ENCODE results near the gene ZNF592. TPM values are rescaled to one million over a fixed set of nuclear protein-coding genes. Genes with fewer than 3 reads are reported as not detected.

ZNF592 gene
- polyA plus RNA-seq, 2 of the 4 experiments (the other 2 are of a cell fraction) = 12.4 to 13.9 TPM

DNA sequence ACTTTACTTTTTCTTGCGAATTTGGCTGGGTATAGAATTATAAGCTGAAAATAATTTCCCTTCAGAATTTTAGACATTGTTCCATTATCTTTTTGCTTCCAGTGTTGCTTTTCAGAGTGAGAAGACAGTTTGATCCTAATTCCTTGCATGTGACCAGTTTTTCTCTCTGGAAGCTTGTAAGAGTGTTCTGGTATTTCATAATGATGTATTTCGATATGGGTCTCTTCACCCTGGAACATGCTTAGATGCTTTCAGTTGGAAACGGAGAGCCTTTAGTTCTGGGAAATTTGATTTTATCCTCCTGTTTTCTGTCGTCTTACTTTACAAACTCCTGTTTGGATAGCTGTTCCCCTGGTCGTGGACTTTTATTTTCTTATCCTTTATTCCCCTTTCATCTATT, 82.6 kb downstream of the ZNF592 start:
- CTCF ChIA-PET = interaction anchor here (0.6 to 6.5 kb wide), 7 partner anchors 9 to 233 kb away, joined by 3 to 34 read pairs (median 5); partner anchors contain the start of gene ALPK3
- H3K27ac ChIP-seq = no peak overlapping the region
- H3K4me3 ChIP-seq = no peak overlapping the region
- TF ChIP-seq, protein P1, sequence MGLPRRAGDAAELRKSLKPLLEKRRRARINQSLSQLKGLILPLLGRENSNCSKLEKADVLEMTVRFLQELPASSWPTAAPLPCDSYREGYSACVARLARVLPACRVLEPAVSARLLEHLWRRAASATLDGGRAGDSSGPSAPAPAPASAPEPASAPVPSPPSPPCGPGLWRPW (IDR thresholded peaks at IDR 0.05) = no peak
- TF ChIP-seq MAFK (IDR thresholded peaks at IDR 0.05; ENCODE audit: partially characterized antibody) (no peak), JUNB (IDR thresholded peaks at IDR 0.05) (no peak), KDM5A (IDR thresholded peaks at IDR 0.05) (no peak), HDAC2 (IDR thresholded peaks at IDR 0.05) (no peak), ZC3H11A (IDR thresholded peaks at IDR 0.05) (no peak), HOXB13 (CRISPR knock-in tag; IDR thresholded peaks at IDR 0.05; ENCODE audit: low read depth) (no peak)
- TF ChIP-seq, protein P2, sequence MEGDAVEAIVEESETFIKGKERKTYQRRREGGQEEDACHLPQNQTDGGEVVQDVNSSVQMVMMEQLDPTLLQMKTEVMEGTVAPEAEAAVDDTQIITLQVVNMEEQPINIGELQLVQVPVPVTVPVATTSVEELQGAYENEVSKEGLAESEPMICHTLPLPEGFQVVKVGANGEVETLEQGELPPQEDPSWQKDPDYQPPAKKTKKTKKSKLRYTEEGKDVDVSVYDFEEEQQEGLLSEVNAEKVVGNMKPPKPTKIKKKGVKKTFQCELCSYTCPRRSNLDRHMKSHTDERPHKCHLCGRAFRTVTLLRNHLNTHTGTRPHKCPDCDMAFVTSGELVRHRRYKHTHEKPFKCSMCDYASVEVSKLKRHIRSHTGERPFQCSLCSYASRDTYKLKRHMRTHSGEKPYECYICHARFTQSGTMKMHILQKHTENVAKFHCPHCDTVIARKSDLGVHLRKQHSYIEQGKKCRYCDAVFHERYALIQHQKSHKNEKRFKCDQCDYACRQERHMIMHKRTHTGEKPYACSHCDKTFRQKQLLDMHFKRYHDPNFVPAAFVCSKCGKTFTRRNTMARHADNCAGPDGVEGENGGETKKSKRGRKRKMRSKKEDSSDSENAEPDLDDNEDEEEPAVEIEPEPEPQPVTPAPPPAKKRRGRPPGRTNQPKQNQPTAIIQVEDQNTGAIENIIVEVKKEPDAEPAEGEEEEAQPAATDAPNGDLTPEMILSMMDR (IDR thresholded peaks at IDR 0.05) = no peak
- no peak for DNase-seq (ENCODE audit: low read depth in 1 of 2, low spot score in 1 of 2)
- FAIRE-seq = no peak
- 86% methylated on average over 5 of the region's 5 CpGs for WGBS (ENCODE audit: missing lambda C conversion rate)
- POLR2A ChIA-PET = no interaction called here
- peaks cover 20% of the 10 kb centered on the region for H3K4me1 ChIP-seq
- no peaks in the 10 kb centered on the region for H3K9me3 ChIP-seq
- ATAC-seq = no peak
- no peak overlapping the region for H3K4me2 ChIP-seq

DNA sequence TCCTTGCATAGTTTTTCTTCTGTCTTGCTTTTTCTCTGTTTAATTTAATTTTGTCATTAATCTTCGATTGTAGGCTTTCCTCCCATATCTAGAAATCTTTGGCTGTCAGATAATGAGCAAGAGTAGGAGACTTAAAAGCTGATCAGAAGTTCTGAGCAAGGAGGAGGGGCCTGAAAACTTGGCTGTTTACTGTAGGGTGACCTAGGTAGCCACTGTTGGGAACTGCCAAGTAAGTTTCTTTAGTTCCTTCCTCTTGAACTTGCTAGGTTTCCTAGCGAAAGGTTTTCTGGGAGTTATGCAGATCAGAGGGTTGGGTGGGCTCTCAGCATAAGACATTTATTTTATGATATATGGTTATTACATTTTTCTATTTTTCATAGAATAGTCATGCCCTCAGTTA, 83.2 kb downstream of the ZNF592 start:
- no peaks in the 10 kb centered on the region for H3K9me3 ChIP-seq
- no peak overlapping the region for H3K27ac ChIP-seq
- 55% methylated on average over 2 of the region's 2 CpGs for WGBS (ENCODE audit: missing lambda C conversion rate)
- DNase-seq (ENCODE audit: low read depth in 1 of 2, low spot score in 1 of 2) (no peak), FAIRE-seq (no peak), ATAC-seq (no peak)
- no peak overlapping the region for H3K4me2 ChIP-seq
- peaks cover 15% of the 10 kb centered on the region for H3K4me1 ChIP-seq
- ChIA-PET CTCF (interaction anchor here (0.8 to 6.5 kb wide), 6 partner anchors 9 to 233 kb away, joined by 3 to 34 read pairs (median 6); partner anchors contain the start of gene ALPK3), POLR2A (no interaction called here)
- TF ChIP-seq, protein P3, sequence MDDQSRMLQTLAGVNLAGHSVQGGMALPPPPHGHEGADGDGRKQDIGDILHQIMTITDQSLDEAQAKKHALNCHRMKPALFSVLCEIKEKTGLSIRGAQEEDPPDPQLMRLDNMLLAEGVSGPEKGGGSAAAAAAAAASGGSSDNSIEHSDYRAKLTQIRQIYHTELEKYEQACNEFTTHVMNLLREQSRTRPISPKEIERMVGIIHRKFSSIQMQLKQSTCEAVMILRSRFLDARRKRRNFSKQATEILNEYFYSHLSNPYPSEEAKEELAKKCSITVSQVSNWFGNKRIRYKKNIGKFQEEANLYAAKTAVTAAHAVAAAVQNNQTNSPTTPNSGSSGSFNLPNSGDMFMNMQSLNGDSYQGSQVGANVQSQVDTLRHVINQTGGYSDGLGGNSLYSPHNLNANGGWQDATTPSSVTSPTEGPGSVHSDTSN (IDR thresholded peaks at IDR 0.05) = no peak
- TF ChIP-seq ZFP36 (IDR thresholded peaks at IDR 0.05; ENCODE audit: borderline replicate concordance, partially characterized antibody) = no peak
- no peak overlapping the region for H3K4me3 ChIP-seq

DNA sequence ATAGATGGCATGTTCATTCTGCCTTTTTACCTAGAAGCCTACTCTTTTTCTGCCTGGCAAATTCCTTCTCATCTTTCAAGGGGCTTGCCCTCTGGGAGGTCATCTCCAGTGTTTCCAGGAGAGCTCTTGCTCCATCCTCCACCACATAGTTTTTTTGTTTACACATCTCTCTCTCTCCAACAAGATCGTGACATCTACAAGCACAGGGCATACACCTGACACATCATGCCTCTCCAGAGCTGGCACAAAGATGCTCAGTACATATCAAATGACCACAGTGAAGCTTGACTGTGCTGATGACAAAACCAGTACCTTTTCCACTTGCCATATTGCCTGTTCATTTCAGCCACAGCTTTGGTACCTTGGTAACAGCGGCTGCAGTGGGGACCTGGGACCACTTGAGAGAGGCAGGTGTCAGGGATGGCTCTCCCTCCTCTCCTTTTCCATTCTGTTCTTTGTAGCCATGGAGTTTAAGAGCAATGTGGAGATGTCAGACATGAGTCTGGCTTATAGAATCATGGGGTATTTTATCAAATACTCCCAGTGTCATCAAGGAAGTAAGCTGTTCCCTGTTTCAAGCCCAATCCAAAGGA, 84.2 kb downstream of the ZNF592 start:
- POLR2A ChIA-PET = no interaction called here
- H3K4me1 ChIP-seq = peaks cover 14% of the 10 kb centered on the region
- FAIRE-seq (no peak), ATAC-seq (no peak), DNase-seq (ENCODE audit: low read depth in 1 of 2, low spot score in 1 of 2) (no peak)
- H3K27ac ChIP-seq = peak overlapping the region in 1 of 2 experiments; percentile 4; a peak in 1 of 6 replicates
- H3K4me2 ChIP-seq = 0 out of 3 replicates have a peak overlapping the region, but pooled peaks have one; percentile 3
- 48% methylated on average over 2 of the region's 2 CpGs for WGBS (ENCODE audit: missing lambda C conversion rate)
- CTCF ChIA-PET = interaction anchor here (0.8 to 6.5 kb wide), 7 partner anchors 12 to 177 kb away, joined by 3 to 34 read pairs (median 3); partner anchors contain the start of gene ALPK3
- H3K9me3 ChIP-seq = no peaks in the 10 kb centered on the region
- no peak overlapping the region for H3K4me3 ChIP-seq
- no peak for TF ChIP-seq CHD4 (IDR thresholded peaks at IDR 0.05; ENCODE audit: borderline replicate concordance)
- TF ChIP-seq, protein P4, sequence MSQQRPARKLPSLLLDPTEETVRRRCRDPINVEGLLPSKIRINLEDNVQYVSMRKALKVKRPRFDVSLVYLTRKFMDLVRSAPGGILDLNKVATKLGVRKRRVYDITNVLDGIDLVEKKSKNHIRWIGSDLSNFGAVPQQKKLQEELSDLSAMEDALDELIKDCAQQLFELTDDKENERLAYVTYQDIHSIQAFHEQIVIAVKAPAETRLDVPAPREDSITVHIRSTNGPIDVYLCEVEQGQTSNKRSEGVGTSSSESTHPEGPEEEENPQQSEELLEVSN (IDR thresholded peaks at IDR 0.05; ENCODE audit: borderline replicate concordance, low read depth) = no peak
- no peak for TF ChIP-seq GATA3 (IDR thresholded peaks at IDR 0.05; ENCODE audit: borderline replicate concordance)
- TF ChIP-seq ZNF302 (CRISPR knock-in tag; IDR thresholded peaks at IDR 0.05) = no peak
- TF ChIP-seq NR3C1 (IDR thresholded peaks at IDR 0.05) = no peak
- TF ChIP-seq MAFK (IDR thresholded peaks at IDR 0.05; ENCODE audit: partially characterized antibody) = no peak
- TF ChIP-seq, protein P5, sequence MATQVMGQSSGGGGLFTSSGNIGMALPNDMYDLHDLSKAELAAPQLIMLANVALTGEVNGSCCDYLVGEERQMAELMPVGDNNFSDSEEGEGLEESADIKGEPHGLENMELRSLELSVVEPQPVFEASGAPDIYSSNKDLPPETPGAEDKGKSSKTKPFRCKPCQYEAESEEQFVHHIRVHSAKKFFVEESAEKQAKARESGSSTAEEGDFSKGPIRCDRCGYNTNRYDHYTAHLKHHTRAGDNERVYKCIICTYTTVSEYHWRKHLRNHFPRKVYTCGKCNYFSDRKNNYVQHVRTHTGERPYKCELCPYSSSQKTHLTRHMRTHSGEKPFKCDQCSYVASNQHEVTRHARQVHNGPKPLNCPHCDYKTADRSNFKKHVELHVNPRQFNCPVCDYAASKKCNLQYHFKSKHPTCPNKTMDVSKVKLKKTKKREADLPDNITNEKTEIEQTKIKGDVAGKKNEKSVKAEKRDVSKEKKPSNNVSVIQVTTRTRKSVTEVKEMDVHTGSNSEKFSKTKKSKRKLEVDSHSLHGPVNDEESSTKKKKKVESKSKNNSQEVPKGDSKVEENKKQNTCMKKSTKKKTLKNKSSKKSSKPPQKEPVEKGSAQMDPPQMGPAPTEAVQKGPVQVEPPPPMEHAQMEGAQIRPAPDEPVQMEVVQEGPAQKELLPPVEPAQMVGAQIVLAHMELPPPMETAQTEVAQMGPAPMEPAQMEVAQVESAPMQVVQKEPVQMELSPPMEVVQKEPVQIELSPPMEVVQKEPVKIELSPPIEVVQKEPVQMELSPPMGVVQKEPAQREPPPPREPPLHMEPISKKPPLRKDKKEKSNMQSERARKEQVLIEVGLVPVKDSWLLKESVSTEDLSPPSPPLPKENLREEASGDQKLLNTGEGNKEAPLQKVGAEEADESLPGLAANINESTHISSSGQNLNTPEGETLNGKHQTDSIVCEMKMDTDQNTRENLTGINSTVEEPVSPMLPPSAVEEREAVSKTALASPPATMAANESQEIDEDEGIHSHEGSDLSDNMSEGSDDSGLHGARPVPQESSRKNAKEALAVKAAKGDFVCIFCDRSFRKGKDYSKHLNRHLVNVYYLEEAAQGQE (IDR thresholded peaks at IDR 0.05) = no peak
- no peak for TF ChIP-seq POLR2AphosphoS2 (conservative IDR thresholded peaks at IDR 0.05; ENCODE audit: low read length)
- TF ChIP-seq, protein P2 (IDR thresholded peaks at IDR 0.05) = no peak
- no peak for TF ChIP-seq SREBF2 (IDR thresholded peaks at IDR 0.05)
- TF ChIP-seq TFCP2L1 (CRISPR knock-in tag; IDR thresholded peaks at IDR 0.05) = no peak
- TF ChIP-seq, protein P6, sequence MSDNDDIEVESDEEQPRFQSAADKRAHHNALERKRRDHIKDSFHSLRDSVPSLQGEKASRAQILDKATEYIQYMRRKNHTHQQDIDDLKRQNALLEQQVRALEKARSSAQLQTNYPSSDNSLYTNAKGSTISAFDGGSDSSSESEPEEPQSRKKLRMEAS (IDR thresholded peaks at IDR 0.05) = no peak
- TF ChIP-seq, protein P7, sequence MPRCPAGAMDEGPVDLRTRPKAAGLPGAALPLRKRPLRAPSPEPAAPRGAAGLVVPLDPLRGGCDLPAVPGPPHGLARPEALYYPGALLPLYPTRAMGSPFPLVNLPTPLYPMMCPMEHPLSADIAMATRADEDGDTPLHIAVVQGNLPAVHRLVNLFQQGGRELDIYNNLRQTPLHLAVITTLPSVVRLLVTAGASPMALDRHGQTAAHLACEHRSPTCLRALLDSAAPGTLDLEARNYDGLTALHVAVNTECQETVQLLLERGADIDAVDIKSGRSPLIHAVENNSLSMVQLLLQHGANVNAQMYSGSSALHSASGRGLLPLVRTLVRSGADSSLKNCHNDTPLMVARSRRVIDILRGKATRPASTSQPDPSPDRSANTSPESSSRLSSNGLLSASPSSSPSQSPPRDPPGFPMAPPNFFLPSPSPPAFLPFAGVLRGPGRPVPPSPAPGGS (IDR thresholded peaks at IDR 0.05) = no peak
- TF ChIP-seq RCOR1 (IDR thresholded peaks at IDR 0.05; ENCODE audit: low read depth, low read length) = no peak
